H1 (cell line): Measurements from ENCODE around the gene CYBA. TPM values are rescaled to one million over a fixed set of nuclear protein-coding genes. Genes with fewer than 3 reads are reported as not detected.

Experiments used
- ASH2L ChIP-seq: fragments of 200-600, 300-600 bp; sonication (generic); IDR thresholded peaks from one replicate; pipeline ENCODE4 v1.7.1; 2017; ENCODE audit warnings: low read length
- CTBP2 ChIP-seq: IDR thresholded peaks from 2 replicates; pipeline ENCODE4 v1.7.0; 2011; ENCODE audit warnings: borderline replicate concordance, mild to moderate bottlenecking, moderate library complexity, mixed read lengths, low read length; ENCODE audit not compliant: insufficient read depth, insufficient read length
- SUZ12 ChIP-seq: fragments of 200-600 bp; sonication (generic); IDR thresholded peaks from 2 replicates; pipeline ENCODE4 v1.6.1; 2012; ENCODE audit warnings: mild to moderate bottlenecking, inconsistent platforms, low read length, moderate library complexity, mixed read lengths
- polyA plus RNA-seq, 7 experiments: library from polyadenylated mRNA; depleted of rRNA in 3 of 7; stranded (reverse) in 5 of 7; unstranded in 2 of 7; fragments of >200 nt in 5 of 7; fragments of 200-250 nt in 2 of 7; gene quantifications; 1 replicate in 5 of 7; 2 replicates in 1 of 7; 4 replicates in 1 of 7; pipeline versions ENCODE4 v1.2.1 to v1.2.3, GENCODE V29; 2011 to 2013; ENCODE audit warnings: missing spikeins in 2 of 7, mixed read lengths in 2 of 7
- total RNA-seq: library from RNA; stranded (reverse); fragmentation: NEBNext Ultra II Directional; extraction: Animal tissue kit (Norgen Biotek cat#: 25700); gene quantifications from 2 replicates; pipeline ENCODE4 v1.2.1, GENCODE V29; 2021
- TF ChIP-seq, protein P1 (sequence below): IDR thresholded peaks from 2 replicates; pipeline ENCODE4 v1.6.1; 2011; ENCODE audit warnings: low read depth, mild to moderate bottlenecking, low read length; ENCODE audit not compliant: insufficient read depth

CYBA gene
- total and polyA plus RNA-seq, 2 of the 8 experiments (the other 6 are each of a cell fraction or from before 2014, with no cell fraction given), result 136 to 254 TPM

DNA sequence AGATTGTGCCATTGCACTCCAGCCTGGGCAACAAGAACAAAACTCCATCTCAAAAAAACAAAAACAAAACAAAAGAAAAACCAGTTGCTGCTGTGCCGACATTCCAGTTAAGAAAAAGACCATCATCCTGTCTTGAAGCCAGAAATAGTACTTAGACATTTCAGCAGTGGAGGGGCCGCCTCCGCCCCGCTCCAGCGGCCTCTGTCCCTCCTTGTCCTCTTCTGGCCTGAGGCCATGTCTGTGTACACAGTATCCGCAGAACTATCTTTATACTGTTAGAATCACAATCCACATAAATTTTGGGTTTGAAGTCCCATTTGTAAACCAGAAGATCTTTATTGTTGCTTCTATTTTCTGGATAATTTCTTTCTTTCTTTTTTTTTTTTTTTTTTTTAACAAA is 55.8 kb downstream of the CYBA start (continued):
- no peak for TF ChIP-seq ASH2L
- TF ChIP-seq, protein P1, sequence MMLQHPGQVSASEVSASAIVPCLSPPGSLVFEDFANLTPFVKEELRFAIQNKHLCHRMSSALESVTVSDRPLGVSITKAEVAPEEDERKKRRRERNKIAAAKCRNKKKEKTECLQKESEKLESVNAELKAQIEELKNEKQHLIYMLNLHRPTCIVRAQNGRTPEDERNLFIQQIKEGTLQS, result no peak
- no peak for TF ChIP-seq CTBP2
- no peak for TF ChIP-seq SUZ12
